Aorta (tissue), 5 donors: ENCODE results near the gene PITPNM2. TPM values are rescaled to one million over a fixed set of nuclear protein-coding genes. Genes with fewer than 3 reads are reported as not detected.
A peak's percentile ranks its signal among the peaks of the same experiment; 100 is the strongest.

ENCODE experiments used
- ATAC-seq: fragments of 200-7000 bp; cut with Tn5 transposase; one replicate; pipeline ENCODE4 v1.9.1; 2022; ENCODE audit warnings: moderate library complexity; ENCODE audit not compliant: low FRiP score
- DNase-seq, 2 donors: peaks; one replicate each; pipeline ENCODE4 v3.0.0-alpha.2; 2020
- H3K27ac ChIP-seq, 2 donors: one replicate each; pipeline ENCODE4 v1.5.1; 2013; ENCODE audit warnings: low read length in 2 of 2, mild to moderate bottlenecking in 2 of 2, moderate library complexity in 2 of 2, control low read depth in 1 of 2, inconsistent platforms in 1 of 2, low read depth in 1 of 2
- H3K27me3 ChIP-seq, 2 donors: one replicate each; pipeline ENCODE4 v1.6.1; 2013; ENCODE audit warnings: control low read depth in 1 of 2, low read length in 1 of 2, mild to moderate bottlenecking in 1 of 2, moderate library complexity in 1 of 2; ENCODE audit not compliant: insufficient read depth in 2 of 2, control insufficient read depth in 1 of 2
- H3K36me3 ChIP-seq, 2 donors: one replicate each; pipeline ENCODE4 v1.6.1; 2013; ENCODE audit warnings: control low read depth in 1 of 2, low read length in 1 of 2, mild to moderate bottlenecking in 1 of 2; ENCODE audit not compliant: insufficient read depth in 2 of 2, control insufficient read depth in 1 of 2
- H3K4me1 ChIP-seq, 2 donors: one replicate each; pipeline ENCODE4 v1.6.1; 2013; ENCODE audit warnings: low read length in 2 of 2, control low read depth in 1 of 2, mild to moderate bottlenecking in 1 of 2, moderate library complexity in 1 of 2; ENCODE audit not compliant: insufficient read depth in 2 of 2, control insufficient read depth in 1 of 2
- H3K4me3 ChIP-seq, 2 donors: one replicate each; pipeline ENCODE4 v1.5.1; 2013; ENCODE audit warnings: low read length in 2 of 2, control low read depth in 1 of 2, mild to moderate bottlenecking in 1 of 2
- H3K9me3 ChIP-seq: one replicate; pipeline ENCODE4 v1.6.1; 2013; ENCODE audit warnings: mild to moderate bottlenecking, low read length; ENCODE audit not compliant: control insufficient read depth
- WGBS, 2 donors: extraction: QIAGEN DNeasy Blood & Tissue Kit; methylation state at CpG; one replicate each; pipeline ENCODE4 v1.1.7; 2013; 5-methylcytosine and 5-hydroxymethylcytosine counted together
- intact Hi-C, 2 donors: fragments of 100-400 bp; cut with DNase I; formaldehyde crosslinking; loops; one replicate each; pipeline versions ENCODE4 v1.14.2 to v1.15.0; 2022
- long read RNA-seq, 2 donors: library from polyadenylated mRNA; unstranded; transcript quantifications; one replicate each; pipeline ENCODE4 v2.0.0, GENCODE V29; 2020 to 2021
- polyA plus RNA-seq, 2 donors: library from polyadenylated mRNA; stranded (reverse); fragments of 200-250 nt; gene quantifications; one replicate each; pipeline ENCODE4 v1.2.3, GENCODE V29; 2013
- total RNA-seq, 2 donors: library from RNA; stranded (reverse); fragmentation: NEBNext Ultra II Directional; extraction: Animal tissue kit (Norgen Biotek cat#: 25700); gene quantifications; one replicate each; pipeline ENCODE4 v1.2.1, GENCODE V29; 2021
- donor health status: healthy with polysubstance abuse.
- donor health status: Bipolar disorder and iron deficiency.
- donor health status: DM: no; HTN: no; CAD: no.
- donor health status: DM: no; HTN: no; CAD: no.
- donor health status: DM: yes; HTN: yes; CAD: no.

PITPNM2 gene
- total RNA-seq (10 to 100 TPM; 18.1 to 32.4 TPM), polyA plus RNA-seq (1 to 10 TPM; 1.1 to 5.3 TPM)
- long read RNA-seq, donor 1, partial matches to known transcripts = 0 of 12 reads
- long read RNA-seq, donor 1, other reads (novel, unspliced or antisense) = 11 of 12 reads
- long read RNA-seq, donor 2, partial matches to known transcripts = 6 of 28 reads
- long read RNA-seq, donor 2, other reads (novel, unspliced or antisense) = 22 of 28 reads

GRCh38 chr12:123150744-123151456 lies at the start of gene PITPNM2:
TSS of gene PITPNM2 (minus strand) at chr12:123151090. CDS start at chr12:123034590, 116,500 bp downstream.
- intact Hi-C loops = loop anchor here (2.0 to 5.0 kb wide), 4 partner anchors 81 to 109 kb away; partner anchors contain the start of genes MPHOSPH9 (in 1 of the 2) and MTRFR (in 1 of the 2)
- ATAC-seq (peak; percentile 82), DNase-seq (peak; percentile 64 to 89)
- H3K27ac ChIP-seq = peak within 1 kb of the TSS in 1 of 2 donors; percentile 46
- no peaks in the 10 kb centered on the region for H3K27me3 ChIP-seq
- H3K4me3 ChIP-seq = peak within 1 kb of the TSS; percentile 82 to 93
- no peaks in the 10 kb centered on the region for H3K36me3 ChIP-seq
- 0 to 1% methylated on average over 53 to 119 of the region's 119 CpGs for WGBS, 2 donors
- no peaks in the 10 kb centered on the region for H3K9me3 ChIP-seq
- no peaks in the 10 kb centered on the region for H3K4me1 ChIP-seq

GRCh38 chr12:123200414-123200813 lies 49.5 kb upstream of the PITPNM2 start:
- H3K9me3 ChIP-seq = no peaks in the 10 kb centered on the region
- intact Hi-C loops = no loop called here
- ATAC-seq = no peak
- no peak overlapping the region for H3K27ac ChIP-seq
- WGBS, 2 donors = 93 to 94% methylated on average over 7 of the region's 7 CpGs
- peaks cover 0 to 5% of the 10 kb centered on the region in 2 donors for H3K36me3 ChIP-seq
- no peak for DNase-seq
- H3K4me3 ChIP-seq = no peak overlapping the region
- no peaks in the 10 kb centered on the region for H3K4me1 ChIP-seq
- no peaks in the 10 kb centered on the region for H3K27me3 ChIP-seq

- 94 to 97% methylated on average over 3 of the region's 3 CpGs for WGBS, 2 donors
Measured at GRCh38 chr12:123199936-123200335, 49.0 kb upstream of the PITPNM2 start.

GRCh38 chr12:123187637-123188036 lies 36.7 kb upstream of the PITPNM2 start:
- WGBS, 2 donors = 95 to 96% methylated on average over 6 of the region's 6 CpGs
- Histone ChIP-seq H3K9me3 (no peaks in the 10 kb centered on the region), H3K27me3 (no peaks in the 10 kb centered on the region), H3K4me3 (no peak overlapping the region), H3K4me1 (no peaks in the 10 kb centered on the region), H3K36me3 (no peaks in the 10 kb centered on the region), H3K27ac (no peak overlapping the region)
- DNase-seq = no peak
- no peak for ATAC-seq
- intact Hi-C loops = no loop called here

More at GRCh38 chr12:123199936-123200335, 49.0 kb upstream of the PITPNM2 start:
- Histone ChIP-seq H3K9me3 (no peaks in the 10 kb centered on the region), H3K4me3 (no peak overlapping the region), H3K27ac (no peak overlapping the region), H3K4me1 (no peaks in the 10 kb centered on the region), H3K27me3 (no peaks in the 10 kb centered on the region), H3K36me3 (peaks cover 0 to 5% of the 10 kb centered on the region in 2 donors)
- no peak for ATAC-seq
- DNase-seq = no peak
- intact Hi-C loops = no loop called here

- Histone ChIP-seq H3K27ac (no peak overlapping the region), H3K4me1 (no peaks in the 10 kb centered on the region), H3K9me3 (no peaks in the 10 kb centered on the region), H3K27me3 (no peaks in the 10 kb centered on the region), H3K36me3 (no peaks in the 10 kb centered on the region), H3K4me3 (no peak overlapping the region)
- ATAC-seq (no peak), DNase-seq (no peak)
- intact Hi-C loops = no loop called here
- 81 to 86% methylated on average over 4 of the region's 4 CpGs for WGBS, 2 donors
Measured at GRCh38 chr12:123180171-123180570, 29.3 kb upstream of the PITPNM2 start.

- intact Hi-C loops = no loop called here
- H3K9me3 ChIP-seq = no peaks in the 10 kb centered on the region
- peaks cover 0 to 2% of the 10 kb centered on the region in 2 donors for H3K36me3 ChIP-seq
Measured at GRCh38 chr12:123171967-123172366, 21.1 kb upstream of the PITPNM2 start.

GRCh38 chr12:123167329-123167728 lies 16.4 kb upstream of the PITPNM2 start:
- no peak overlapping the region for H3K4me3 ChIP-seq
- DNase-seq = no peak
- peaks cover 0 to 6% of the 10 kb centered on the region in 2 donors for H3K36me3 ChIP-seq
- intact Hi-C loops = no loop called here
- H3K9me3 ChIP-seq = no peaks in the 10 kb centered on the region
- no peaks in the 10 kb centered on the region for H3K4me1 ChIP-seq
- H3K27ac ChIP-seq = no peak overlapping the region
- WGBS, 2 donors = 45 to 47% methylated on average over 2 of the region's 2 CpGs
- no peaks in the 10 kb centered on the region for H3K27me3 ChIP-seq
- ATAC-seq = no peak

More at GRCh38 chr12:123171967-123172366, 21.1 kb upstream of the PITPNM2 start:
- ATAC-seq (no peak), DNase-seq (no peak)
- 72 to 73% methylated on average over 5 of the region's 5 CpGs for WGBS, 2 donors
- H3K27me3 ChIP-seq = no peaks in the 10 kb centered on the region
- no peak overlapping the region for H3K4me3 ChIP-seq
- H3K27ac ChIP-seq = no peak overlapping the region
- no peaks in the 10 kb centered on the region for H3K4me1 ChIP-seq

- no peak overlapping the region for H3K4me3 ChIP-seq
- ATAC-seq (no peak), DNase-seq (no peak)
- no peaks in the 10 kb centered on the region for H3K4me1 ChIP-seq
- H3K27ac ChIP-seq = no peak overlapping the region
- intact Hi-C loops = no loop called here
- no peaks in the 10 kb centered on the region for H3K9me3 ChIP-seq
- H3K27me3 ChIP-seq = no peaks in the 10 kb centered on the region
- 92 to 94% methylated on average over 4 of the region's 4 CpGs for WGBS, 2 donors
- H3K36me3 ChIP-seq = peaks cover 0 to 6% of the 10 kb centered on the region in 2 donors
Measured at GRCh38 chr12:123165537-123165936, 14.6 kb upstream of the PITPNM2 start.
